ENCODE results near the gene TMEM82. TPM values are rescaled to one million over a fixed set of nuclear protein-coding genes. Genes with fewer than 3 reads are reported as not detected.

TMEM82 gene
- total and polyA plus RNA-seq, 2 of the 13 experiments (the other 11 are each of a cell fraction or from before 2014, with no cell fraction given): 0.24 to 0.97 TPM

- no peak for TF ChIP-seq NFIB (CRISPR knock-in tag; IDR thresholded peaks at IDR 0.05; ENCODE audit: borderline replicate concordance)
- peak; percentile 66; the same call in 1 of the 2 replicates for TF ChIP-seq POGK (CRISPR knock-in tag; conservative IDR thresholded peaks at IDR 0.05)
- no peak for TF ChIP-seq KAT2B (IDR thresholded peaks at IDR 0.05; ENCODE audit: borderline replicate concordance, low read depth, low read length)
- peak; percentile 30; the same call in 1 of the 2 replicates for TF ChIP-seq YEATS4 (CRISPR knock-in tag; IDR thresholded peaks at IDR 0.05; ENCODE audit: borderline replicate concordance)
- peak; percentile 56; the same call in 1 of the 2 replicates for TF ChIP-seq RXRA (CRISPR knock-in tag; IDR thresholded peaks at IDR 0.05)
- no peak for TF ChIP-seq ZZZ3 (CRISPR knock-in tag; IDR thresholded peaks at IDR 0.05; ENCODE audit: borderline replicate concordance)
- no peak for TF ChIP-seq ZBTB21 (CRISPR knock-in tag; IDR thresholded peaks at IDR 0.05)
- TF ChIP-seq LCORL (IDR thresholded peaks at IDR 0.05): no peak
- peak; percentile 62 for TF ChIP-seq LCORL (CRISPR knock-in tag; IDR thresholded peaks at IDR 0.05)
- 0 out of 2 replicates have a peak, but pooled peaks have one; percentile 24 for TF ChIP-seq ZNF280B (CRISPR knock-in tag; IDR thresholded peaks at IDR 0.05; ENCODE audit: borderline replicate concordance)
- TF ChIP-seq HBP1 (CRISPR knock-in tag; IDR thresholded peaks at IDR 0.05; ENCODE audit: low read depth): no peak
- TF ChIP-seq MED1 (CRISPR knock-in tag; IDR thresholded peaks at IDR 0.05): no peak; the same call in 1 of the 2 replicates
- TF ChIP-seq SMAD1 (CRISPR knock-in tag; IDR thresholded peaks at IDR 0.05; ENCODE audit: borderline replicate concordance, low read depth): peak; percentile 70; the same call in 1 of the 2 replicates
- TF ChIP-seq SALL1 (CRISPR knock-in tag; IDR thresholded peaks at IDR 0.05): peak; percentile 78
- TF ChIP-seq, protein P1, sequence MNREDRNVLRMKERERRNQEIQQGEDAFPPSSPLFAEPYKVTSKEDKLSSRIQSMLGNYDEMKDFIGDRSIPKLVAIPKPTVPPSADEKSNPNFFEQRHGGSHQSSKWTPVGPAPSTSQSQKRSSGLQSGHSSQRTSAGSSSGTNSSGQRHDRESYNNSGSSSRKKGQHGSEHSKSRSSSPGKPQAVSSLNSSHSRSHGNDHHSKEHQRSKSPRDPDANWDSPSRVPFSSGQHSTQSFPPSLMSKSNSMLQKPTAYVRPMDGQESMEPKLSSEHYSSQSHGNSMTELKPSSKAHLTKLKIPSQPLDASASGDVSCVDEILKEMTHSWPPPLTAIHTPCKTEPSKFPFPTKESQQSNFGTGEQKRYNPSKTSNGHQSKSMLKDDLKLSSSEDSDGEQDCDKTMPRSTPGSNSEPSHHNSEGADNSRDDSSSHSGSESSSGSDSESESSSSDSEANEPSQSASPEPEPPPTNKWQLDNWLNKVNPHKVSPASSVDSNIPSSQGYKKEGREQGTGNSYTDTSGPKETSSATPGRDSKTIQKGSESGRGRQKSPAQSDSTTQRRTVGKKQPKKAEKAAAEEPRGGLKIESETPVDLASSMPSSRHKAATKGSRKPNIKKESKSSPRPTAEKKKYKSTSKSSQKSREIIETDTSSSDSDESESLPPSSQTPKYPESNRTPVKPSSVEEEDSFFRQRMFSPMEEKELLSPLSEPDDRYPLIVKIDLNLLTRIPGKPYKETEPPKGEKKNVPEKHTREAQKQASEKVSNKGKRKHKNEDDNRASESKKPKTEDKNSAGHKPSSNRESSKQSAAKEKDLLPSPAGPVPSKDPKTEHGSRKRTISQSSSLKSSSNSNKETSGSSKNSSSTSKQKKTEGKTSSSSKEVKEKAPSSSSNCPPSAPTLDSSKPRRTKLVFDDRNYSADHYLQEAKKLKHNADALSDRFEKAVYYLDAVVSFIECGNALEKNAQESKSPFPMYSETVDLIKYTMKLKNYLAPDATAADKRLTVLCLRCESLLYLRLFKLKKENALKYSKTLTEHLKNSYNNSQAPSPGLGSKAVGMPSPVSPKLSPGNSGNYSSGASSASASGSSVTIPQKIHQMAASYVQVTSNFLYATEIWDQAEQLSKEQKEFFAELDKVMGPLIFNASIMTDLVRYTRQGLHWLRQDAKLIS (CRISPR knock-in tag; IDR thresholded peaks at IDR 0.05): no peak
- 0 out of 2 replicates have a peak, but pooled peaks have one; percentile 62 for TF ChIP-seq PPARG (CRISPR knock-in tag; conservative IDR thresholded peaks at IDR 0.05)
Observed at GRCh38 chr1:15740924-15741850, 1.1 kb upstream of the TMEM82 start (continued).
